K562 (cell line): ENCODE results near the gene SEC61A2. TPM values are rescaled to one million over a fixed set of nuclear protein-coding genes. Genes with fewer than 3 reads are reported as not detected.

Experiments
- ATAC-seq: fragments of 200-7000 bp; cut with Tn5 transposase; 3 replicates; pipeline ENCODE4 v1.9.1; 2020; ENCODE audit warnings: moderate library complexity
- BruUV-seq: library from RNA; stranded (reverse); fragments of 400-500 nt; replicated peaks from 2 replicates; lab custom pipeline; 2021; lab: Mats Ljungman, UMichigan
- CTCF ChIA-PET: fragments of 300-600 bp; formaldehyde crosslinking; extraction: SDS; loops from one replicate; lab custom pipeline; 2021; ENCODE audit warnings: low intra/inter-chr PET ratio; lab: Yijun Ruan, JAX
- POLR2A ChIA-PET: fragments of 300-600, 350-650 bp; sonication (Branson Sonifier 250); formaldehyde crosslinking; extraction: SDS; loops from one replicate; lab custom pipeline; 2021; ENCODE audit warnings: antibody characterized with exemption, inconsistent platforms; lab: Yijun Ruan, JAX
- DNase-seq, 4 experiments: peaks; one replicate each; pipeline versions ENCODE4 v3.0.0 to v3.0.0-alpha.2; 2011 to 2018; ENCODE audit warnings: low spot score in 3 of 4, mixed read lengths in 3 of 4; ENCODE audit errors: extremely low read depth in 1 of 4
- FAIRE-seq: peaks from 2 replicates; lab custom pipeline; 2011; peaks lifted over from hg19 to GRCh38; lab: Jason Lieb, UNC
- H2AFZ ChIP-seq: 2 replicates; pipeline ENCODE4 v1.6.0; 2011; ENCODE audit warnings: low read depth, low read length, control low read depth, inconsistent platforms
- H3K27ac ChIP-seq: fragments of 200-600 bp; 3 replicates; pipeline ENCODE4 v1.8.0; 2011; ENCODE audit warnings: low read depth, mild to moderate bottlenecking, control low read depth, inconsistent platforms, low read length, moderate library complexity, mixed read lengths; ENCODE audit errors: extremely low read depth
- H3K27me3 ChIP-seq, 2 experiments: fragments of 300-600 bp in 1 of 2; 2 replicates in 1 of 2; 3 replicates in 1 of 2; pipeline versions ENCODE4 v1.6.0 to v1.8.0; 2011; ENCODE audit warnings: inconsistent platforms in 2 of 2, low read length in 2 of 2, mild to moderate bottlenecking in 1 of 2, mixed read lengths in 1 of 2, moderate library complexity in 1 of 2; ENCODE audit not compliant: control insufficient read depth in 2 of 2, insufficient read depth in 2 of 2
- H3K36me3 ChIP-seq: fragments of 300-600 bp; 3 replicates; pipeline ENCODE4 v1.8.0; 2011; ENCODE audit warnings: mild to moderate bottlenecking, low read length, inconsistent platforms; ENCODE audit not compliant: control insufficient read depth, insufficient read depth
- H3K4me1 ChIP-seq, 2 experiments: fragments of 200-600 bp in 1 of 2; replicated peaks in 1 of 2; 2 replicates in 1 of 2; 3 replicates in 1 of 2; pipeline versions ENCODE4 v1.5.1 to v1.8.0; 2011; ENCODE audit warnings: inconsistent platforms in 2 of 2, low read length in 2 of 2, mild to moderate bottlenecking in 1 of 2, mixed read lengths in 1 of 2, moderate library complexity in 1 of 2; ENCODE audit not compliant: control insufficient read depth in 2 of 2, insufficient read depth in 2 of 2
- H3K4me2 ChIP-seq: 2 replicates; pipeline ENCODE4 v1.6.1; 2011; ENCODE audit warnings: low read length, control low read depth, inconsistent platforms, mixed read lengths; ENCODE audit not compliant: insufficient read depth
- H3K4me3 ChIP-seq: fragments of 200-600 bp; sonication (generic), shearing (Covaris generic); 2 replicates; pipeline ENCODE4 v1.5.1; 2016; ENCODE audit warnings: control low read depth, inconsistent platforms
- H3K79me2 ChIP-seq: fragments of 200-600 bp; 3 replicates; pipeline ENCODE4 v1.8.0; 2011; ENCODE audit warnings: low read length, inconsistent platforms; ENCODE audit not compliant: control insufficient read depth, insufficient read depth
- H3K9ac ChIP-seq, 2 experiments: 2 replicates each; pipeline versions ENCODE4 v1.6.0 to v1.6.1; 2011; ENCODE audit warnings: low read depth in 2 of 2, low read length in 2 of 2, control low read depth in 1 of 2, inconsistent platforms in 1 of 2, mild to moderate bottlenecking in 1 of 2, mixed read lengths in 1 of 2; ENCODE audit not compliant: insufficient read depth in 1 of 2
- H3K9me1 ChIP-seq: one replicate; pipeline ENCODE4 v1.6.0; 2011; ENCODE audit warnings: inconsistent platforms, mild to moderate bottlenecking, low read length, moderate library complexity; ENCODE audit not compliant: control insufficient read depth, insufficient read depth
- H3K9me3 ChIP-seq: replicated peaks from 2 replicates; pipeline ENCODE4 v1.5.1; 2011; ENCODE audit warnings: low read depth, low read length, inconsistent platforms; ENCODE audit not compliant: control insufficient read depth, insufficient read depth
- H4K20me1 ChIP-seq: replicated peaks from 2 replicates; pipeline ENCODE4 v1.6.1; 2011; ENCODE audit warnings: low read length, inconsistent platforms, mixed read lengths; ENCODE audit not compliant: control insufficient read depth, insufficient read depth
- BCL6 ChIP-seq: fragments of 250-450 bp; sonication (Bioruptor Pico); IDR thresholded peaks from 2 replicates; pipeline ENCODE4 v1.4.0; 2020
- ETV5 ChIP-seq: sonication (generic); formaldehyde crosslinking; IDR thresholded peaks from 2 replicates; pipeline ENCODE4 v1.4.0; 2020; ENCODE audit warnings: low read depth, mild to moderate bottlenecking, missing genetic modification reagents
- FOXP1 ChIP-seq: sonication (generic); formaldehyde crosslinking; IDR thresholded peaks from 2 replicates; pipeline ENCODE4 v1.8.0; 2022; ENCODE audit warnings: mild to moderate bottlenecking, missing genetic modification reagents
- GATAD2A ChIP-seq: fragments of 450-650 bp; IDR thresholded peaks from 2 replicates; pipeline ENCODE4 v1.6.1; 2017
- KHSRP ChIP-seq: fragments of 450-650 bp; IDR thresholded peaks from 2 replicates; pipeline ENCODE4 v1.6.1; 2017
- MBD2 ChIP-seq: sonication (generic); IDR thresholded peaks from 2 replicates; pipeline ENCODE4 v1.6.1; 2016; ENCODE audit warnings: low read depth, borderline replicate concordance
- PCBP2 ChIP-seq: fragments of 200-400 bp; formaldehyde crosslinking; IDR thresholded peaks from 2 replicates; pipeline ENCODE4 v1.6.1; 2018; ENCODE audit warnings: low read length, low read depth, mild to moderate bottlenecking, moderate library complexity; ENCODE audit not compliant: poor library complexity, severe bottlenecking
- POLR2AphosphoS2 ChIP-seq: IDR thresholded peaks from 2 replicates; pipeline ENCODE4 v1.6.1; 2012; ENCODE audit warnings: low read length, improper control_type of control experiment
- RBM22 ChIP-seq: fragments of 200-400 bp; formaldehyde crosslinking; IDR thresholded peaks from 2 replicates; pipeline ENCODE4 v1.6.1; 2018; ENCODE audit warnings: low read length, low read depth; ENCODE audit not compliant: poor library complexity, severe bottlenecking
- RUNX1 ChIP-seq: sonication (generic); IDR thresholded peaks from 2 replicates; pipeline ENCODE4 v1.6.1; 2016; ENCODE audit warnings: antibody characterized with exemption, low read depth
- SNRNP70 ChIP-seq: fragments of 200-400 bp; formaldehyde crosslinking; optimal IDR thresholded peaks from 2 replicates; pipeline ENCODE3; 2017; ENCODE audit warnings: low read depth, low read length
- SUPT5H ChIP-seq: fragments of 450-650 bp; IDR thresholded peaks from 2 replicates; pipeline ENCODE4 v1.6.1; 2016
- ZBTB34 ChIP-seq: fragments of 250-450 bp; sonication (Bioruptor Pico); IDR thresholded peaks from 2 replicates; pipeline ENCODE4 v1.8.0; 2021; ENCODE audit warnings: mild to moderate bottlenecking, moderate library complexity
- ZNF140 ChIP-seq: fragments of 250-450 bp; sonication (Bioruptor Pico); IDR thresholded peaks from 2 replicates; pipeline ENCODE4 v1.8.0; 2021; ENCODE audit warnings: moderate library complexity, mild to moderate bottlenecking, inconsistent platforms
- ZNF23 ChIP-seq: fragments of 250-450 bp; sonication (Bioruptor Pico); IDR thresholded peaks from 2 replicates; pipeline ENCODE4 v1.4.0; 2020; ENCODE audit warnings: mild to moderate bottlenecking
- ZNF76 ChIP-seq: fragments of 250-450 bp; sonication (Bioruptor Pico); IDR thresholded peaks from 2 replicates; pipeline ENCODE4 v1.4.0; 2020; ENCODE audit warnings: mild to moderate bottlenecking, moderate library complexity, borderline replicate concordance
- WGBS: fragments of 100-300 bp; shearing (Covaris generic); methylation state at CpG from one replicate; pipeline ENCODE4 v1.1.6; 2016; ENCODE audit warnings: low coverage, mixed read lengths; ENCODE audit not compliant: insufficient coverage; ENCODE audit errors: missing lambda C conversion rate; 5-methylcytosine and 5-hydroxymethylcytosine counted together
- in situ Hi-C: fragments of 300-500 bp; cut with MboI; formaldehyde crosslinking; loops from 4 replicates; pipeline ENCODE4 v1.15.0; 2018; ENCODE audit warnings: inconsistent platforms, mixed read lengths
- intact Hi-C: fragments of 100-400 bp; cut with micrococcal nuclease; formaldehyde crosslinking; loops from 2 replicates; pipeline ENCODE4 v1.14.2; 2022
- polyA plus RNA-seq, 8 experiments: library from polyadenylated mRNA; depleted of rRNA in 4 of 8; stranded (reverse) in 5 of 8; unstranded in 3 of 8; fragments of >200 nt; fragmentation: Nextera tagmentation in 2 of 8; fragmentation: Illumina TruSeq in 1 of 8; extraction: Ambion mirVana in 2 of 8; extraction: Trizol in 1 of 8; gene quantifications; 2 replicates each; pipeline versions ENCODE4 v1.2.1 to v1.2.3, GENCODE V29; 2011 to 2014; ENCODE audit warnings: inconsistent platforms in 1 of 8, missing spikeins in 1 of 8
- total RNA-seq, 7 experiments: library from RNA; depleted of rRNA in 6 of 7; stranded (reverse); fragments of >200 nt in 6 of 7; fragmentation: Illumina TruSeq in 2 of 7; extraction: Trizol in 2 of 7; gene quantifications; 2 replicates each; pipeline versions ENCODE4 v1.2.1 to v1.2.3, GENCODE V29; 2011 to 2021; ENCODE audit warnings: low replicate concordance in 1 of 7
- TF ChIP-seq, protein P1 (sequence below), 2 experiments: IDR thresholded peaks; 2 replicates each; pipeline ENCODE4 v1.6.1; 2012; ENCODE audit warnings: improper control_type of control experiment in 2 of 2, low read depth in 2 of 2, low read length in 2 of 2, borderline replicate concordance in 1 of 2
- TF ChIP-seq, protein P2 (sequence below): sonication (generic); formaldehyde crosslinking; IDR thresholded peaks from 2 replicates; pipeline ENCODE4 v1.8.0; 2022; ENCODE audit warnings: missing genetic modification reagents, mild to moderate bottlenecking, borderline replicate concordance

The SEC61A2 gene
- total and polyA plus RNA-seq, 9 of the 15 experiments (the other 6 are each of a cell fraction or from before 2014, with no cell fraction given) = 1.2 to 9.7 (median 3.9) TPM

GRCh38 chr10:12135631-12136030 is 6.2 kb downstream of the SEC61A2 start:
- FAIRE-seq = no peak
- CTCF ChIA-PET = no interaction called here

DNA sequence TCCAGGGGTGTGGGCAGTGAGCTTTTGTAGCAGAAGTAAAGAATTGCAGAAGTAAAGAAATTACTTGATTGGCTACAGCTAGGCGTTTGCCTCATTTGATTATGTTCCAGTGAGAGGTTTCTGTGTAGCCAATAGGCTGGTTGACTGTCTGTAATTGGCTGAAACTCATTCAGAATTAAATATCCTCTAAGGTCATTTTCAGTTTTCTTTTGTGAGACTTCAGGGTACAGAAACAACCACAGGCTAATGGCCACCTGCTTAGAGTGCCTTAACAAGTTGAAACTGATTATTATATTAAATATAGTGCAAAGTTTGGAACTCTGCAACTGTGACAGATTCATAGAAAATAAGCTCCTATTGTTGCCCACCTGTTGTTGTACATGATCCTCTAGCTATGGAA is 10.6 kb downstream of the SEC61A2 start:
- ChIA-PET POLR2A (interaction anchor here (0.6 to 1.6 kb wide), 4 partner anchors 10 to 12 kb away, joined by 3 to 4 read pairs (median 4); no protein-coding TSS in a partner anchor), CTCF (no interaction called here)
- Histone ChIP-seq H3K9me3 (no peaks in the 10 kb centered on the region), H3K79me2 (no peaks in the 10 kb centered on the region), H3K4me2 (no peak overlapping the region), H3K27ac (no peak overlapping the region), H3K9me1 (no peaks in the 10 kb centered on the region), H4K20me1 (no peaks in the 10 kb centered on the region), H3K27me3 (no peaks in the 10 kb centered on the region), H3K4me1 (no peaks in the 10 kb centered on the region), H3K4me3 (no peak overlapping the region), H2AFZ (no peak overlapping the region), H3K36me3 (peaks cover 10% of the 10 kb centered on the region; the same call in 1 of the 3 replicates), H3K9ac (no peak overlapping the region)
- FAIRE-seq = no peak
- ATAC-seq = no peak
- in situ Hi-C loops = no loop called here
- no peak for DNase-seq
- WGBS = 47% methylated on average over 1 of the region's 1 CpG
- intact Hi-C loops = no loop called here
- BruUV-seq = no TSS peak
- TF ChIP-seq BCL6 (CRISPR knock-in tag) = no peak
- TF ChIP-seq ZBTB34 (CRISPR knock-in tag) = no peak
- TF ChIP-seq ZNF140 (CRISPR knock-in tag) = no peak
- TF ChIP-seq, protein P1, sequence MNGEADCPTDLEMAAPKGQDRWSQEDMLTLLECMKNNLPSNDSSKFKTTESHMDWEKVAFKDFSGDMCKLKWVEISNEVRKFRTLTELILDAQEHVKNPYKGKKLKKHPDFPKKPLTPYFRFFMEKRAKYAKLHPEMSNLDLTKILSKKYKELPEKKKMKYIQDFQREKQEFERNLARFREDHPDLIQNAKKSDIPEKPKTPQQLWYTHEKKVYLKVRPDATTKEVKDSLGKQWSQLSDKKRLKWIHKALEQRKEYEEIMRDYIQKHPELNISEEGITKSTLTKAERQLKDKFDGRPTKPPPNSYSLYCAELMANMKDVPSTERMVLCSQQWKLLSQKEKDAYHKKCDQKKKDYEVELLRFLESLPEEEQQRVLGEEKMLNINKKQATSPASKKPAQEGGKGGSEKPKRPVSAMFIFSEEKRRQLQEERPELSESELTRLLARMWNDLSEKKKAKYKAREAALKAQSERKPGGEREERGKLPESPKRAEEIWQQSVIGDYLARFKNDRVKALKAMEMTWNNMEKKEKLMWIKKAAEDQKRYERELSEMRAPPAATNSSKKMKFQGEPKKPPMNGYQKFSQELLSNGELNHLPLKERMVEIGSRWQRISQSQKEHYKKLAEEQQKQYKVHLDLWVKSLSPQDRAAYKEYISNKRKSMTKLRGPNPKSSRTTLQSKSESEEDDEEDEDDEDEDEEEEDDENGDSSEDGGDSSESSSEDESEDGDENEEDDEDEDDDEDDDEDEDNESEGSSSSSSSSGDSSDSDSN (IDR thresholded peaks at IDR 0.05; ENCODE audit: borderline replicate concordance in 1 of 2, low read depth in 2 of 2, low read length in 2 of 2) = no peak
- no peak for TF ChIP-seq SUPT5H
- TF ChIP-seq, protein P2, sequence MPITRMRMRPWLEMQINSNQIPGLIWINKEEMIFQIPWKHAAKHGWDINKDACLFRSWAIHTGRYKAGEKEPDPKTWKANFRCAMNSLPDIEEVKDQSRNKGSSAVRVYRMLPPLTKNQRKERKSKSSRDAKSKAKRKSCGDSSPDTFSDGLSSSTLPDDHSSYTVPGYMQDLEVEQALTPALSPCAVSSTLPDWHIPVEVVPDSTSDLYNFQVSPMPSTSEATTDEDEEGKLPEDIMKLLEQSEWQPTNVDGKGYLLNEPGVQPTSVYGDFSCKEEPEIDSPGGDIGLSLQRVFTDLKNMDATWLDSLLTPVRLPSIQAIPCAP = no peak
- no peak for TF ChIP-seq ZNF76 (CRISPR knock-in tag)
- TF ChIP-seq SNRNP70 = no peak

More at GRCh38 chr10:12135631-12136030, 6.2 kb downstream of the SEC61A2 start:
- no peak overlapping the region for H3K9ac ChIP-seq
- H3K4me2 ChIP-seq = no peak overlapping the region
- no peak for DNase-seq
- BruUV-seq = no TSS peak
- peaks cover 10% of the 10 kb centered on the region; the same call in 1 of the 3 replicates for H3K36me3 ChIP-seq
- H4K20me1 ChIP-seq = no peaks in the 10 kb centered on the region
- no peak overlapping the region for H2AFZ ChIP-seq
- TF ChIP-seq POLR2AphosphoS2 (no peak), RBM22 (no peak), FOXP1 (CRISPR knock-in tag) (no peak), PCBP2 (no peak), ETV5 (no peak), MBD2 (no peak), KHSRP (no peak), RUNX1 (no peak), ZNF23 (CRISPR knock-in tag) (no peak), GATAD2A (no peak)
- no peak for ATAC-seq
- no peaks in the 10 kb centered on the region for H3K9me3 ChIP-seq
- H3K9me1 ChIP-seq = no peaks in the 10 kb centered on the region
- no peaks in the 10 kb centered on the region for H3K79me2 ChIP-seq
- no peaks in the 10 kb centered on the region for H3K27me3 ChIP-seq
- no peak overlapping the region for H3K27ac ChIP-seq
- in situ Hi-C loops (no loop called here), intact Hi-C loops (no loop called here)
- H3K4me3 ChIP-seq = no peak overlapping the region
- POLR2A ChIA-PET = no interaction called here
- H3K4me1 ChIP-seq = 0 out of 5 replicates have a peak, but pooled peaks cover 0 to 4% of the 10 kb centered on the region in 2 experiments
- WGBS = 68% methylated on average over 3 of the region's 3 CpGs
